ENCODE measurements around the gene SIGLEC15.
A peak's percentile ranks its signal among the peaks of the same experiment; 100 is the strongest.

SIGLEC15 gene

DNA sequence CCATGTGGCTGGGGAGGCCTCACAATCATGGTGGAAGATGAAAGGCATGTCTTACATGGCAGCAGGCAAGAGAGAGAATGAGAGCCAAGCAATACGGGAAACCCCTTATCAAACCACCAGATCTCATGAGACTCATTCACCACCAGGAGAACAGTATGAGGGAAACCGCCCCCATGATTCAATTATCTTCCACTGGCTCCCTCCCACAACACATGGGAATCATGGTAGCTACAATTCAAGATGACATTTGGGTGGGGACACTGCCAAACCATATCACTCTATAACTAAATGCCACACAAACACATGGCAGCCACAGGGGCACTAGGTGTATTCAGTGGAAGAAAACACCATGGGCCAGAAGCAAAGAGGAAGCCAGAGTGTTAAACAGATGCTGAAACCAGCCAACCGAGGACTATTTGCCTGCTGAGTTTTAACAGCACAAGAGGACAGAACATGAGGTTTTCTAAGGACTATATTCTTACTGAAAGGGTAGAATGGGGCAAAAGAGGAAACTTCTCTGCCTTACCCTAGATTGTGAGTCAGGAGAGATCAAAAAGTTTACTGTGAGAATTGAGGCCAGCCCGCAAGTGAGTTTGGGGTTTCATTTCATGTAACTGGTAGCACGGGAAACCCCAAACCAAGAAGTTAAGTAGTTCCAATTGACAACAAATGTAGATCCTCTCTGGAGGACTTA lies 49.2 kb downstream of the SIGLEC15 start:
- TF ChIP-seq, protein P1, sequence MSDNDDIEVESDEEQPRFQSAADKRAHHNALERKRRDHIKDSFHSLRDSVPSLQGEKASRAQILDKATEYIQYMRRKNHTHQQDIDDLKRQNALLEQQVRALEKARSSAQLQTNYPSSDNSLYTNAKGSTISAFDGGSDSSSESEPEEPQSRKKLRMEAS (IDR thresholded peaks at IDR 0.05; ENCODE audit: low read depth, low read length): no peak
- TF ChIP-seq POLR2A (IDR thresholded peaks at IDR 0.05; ENCODE audit: extremely low read depth, insufficient read length) (no peak), MYC (IDR thresholded peaks at IDR 0.05; ENCODE audit: low read depth, low read length) (no peak)
- TF ChIP-seq, protein P2, sequence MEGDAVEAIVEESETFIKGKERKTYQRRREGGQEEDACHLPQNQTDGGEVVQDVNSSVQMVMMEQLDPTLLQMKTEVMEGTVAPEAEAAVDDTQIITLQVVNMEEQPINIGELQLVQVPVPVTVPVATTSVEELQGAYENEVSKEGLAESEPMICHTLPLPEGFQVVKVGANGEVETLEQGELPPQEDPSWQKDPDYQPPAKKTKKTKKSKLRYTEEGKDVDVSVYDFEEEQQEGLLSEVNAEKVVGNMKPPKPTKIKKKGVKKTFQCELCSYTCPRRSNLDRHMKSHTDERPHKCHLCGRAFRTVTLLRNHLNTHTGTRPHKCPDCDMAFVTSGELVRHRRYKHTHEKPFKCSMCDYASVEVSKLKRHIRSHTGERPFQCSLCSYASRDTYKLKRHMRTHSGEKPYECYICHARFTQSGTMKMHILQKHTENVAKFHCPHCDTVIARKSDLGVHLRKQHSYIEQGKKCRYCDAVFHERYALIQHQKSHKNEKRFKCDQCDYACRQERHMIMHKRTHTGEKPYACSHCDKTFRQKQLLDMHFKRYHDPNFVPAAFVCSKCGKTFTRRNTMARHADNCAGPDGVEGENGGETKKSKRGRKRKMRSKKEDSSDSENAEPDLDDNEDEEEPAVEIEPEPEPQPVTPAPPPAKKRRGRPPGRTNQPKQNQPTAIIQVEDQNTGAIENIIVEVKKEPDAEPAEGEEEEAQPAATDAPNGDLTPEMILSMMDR (IDR thresholded peaks at IDR 0.05; ENCODE audit: low read depth, low read length): no peak
- peak; percentile 8 for DNase-seq (ENCODE audit: low read depth)
- H3K4me3 ChIP-seq (ENCODE audit: low read depth, low read length): no peak overlapping the region

DNA sequence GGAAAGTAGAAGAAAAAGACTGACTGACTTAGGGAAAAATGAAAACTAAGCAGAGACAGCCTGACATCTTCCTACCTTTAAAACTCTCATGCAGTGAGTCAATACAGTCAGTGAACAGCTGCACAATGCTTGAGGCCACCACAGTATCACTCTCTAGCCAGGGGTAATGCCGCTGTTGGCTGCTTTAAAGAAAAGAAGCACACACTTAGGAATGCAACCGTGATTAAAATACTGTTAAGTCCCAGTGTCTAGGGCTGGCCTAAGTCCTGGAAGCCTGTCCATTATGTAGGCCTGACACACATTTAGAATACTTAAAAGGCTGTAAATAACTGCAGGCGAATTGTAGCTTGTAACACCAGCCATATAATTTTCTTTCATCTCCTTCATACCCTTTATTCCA lies 50.7 kb downstream of the SIGLEC15 start:
- no peak for DNase-seq (ENCODE audit: low read depth)
- no peak overlapping the region for H3K4me3 ChIP-seq (ENCODE audit: low read depth, low read length)
- TF ChIP-seq POLR2A (IDR thresholded peaks at IDR 0.05; ENCODE audit: extremely low read depth, insufficient read length): no peak
- TF ChIP-seq, protein P1 (IDR thresholded peaks at IDR 0.05; ENCODE audit: low read depth, low read length): no peak
- TF ChIP-seq, protein P2 (IDR thresholded peaks at IDR 0.05; ENCODE audit: low read depth, low read length): no peak
- no peak for TF ChIP-seq MYC (IDR thresholded peaks at IDR 0.05; ENCODE audit: low read depth, low read length)

DNA sequence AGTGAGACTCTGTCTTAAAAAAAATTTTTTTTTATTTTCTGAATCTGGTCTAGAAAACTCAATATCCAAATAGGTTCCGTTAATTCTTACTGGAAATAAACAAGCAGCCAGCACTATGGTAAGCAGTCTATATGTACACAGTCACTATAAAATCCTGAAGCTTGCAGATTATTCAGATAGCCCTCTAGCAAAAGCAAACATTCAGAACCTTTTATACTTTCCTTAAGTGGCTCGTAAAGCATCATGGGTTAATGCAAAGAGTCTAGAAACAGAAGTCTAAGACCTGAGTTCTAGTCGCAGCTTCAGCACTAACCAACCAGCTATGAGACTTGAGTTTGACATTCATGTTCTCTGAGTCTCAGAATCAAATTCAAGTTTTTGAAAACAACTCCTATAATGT lies 51.9 kb downstream of the SIGLEC15 start:
- no peak for DNase-seq (ENCODE audit: low read depth)
- no peak overlapping the region for H3K4me3 ChIP-seq (ENCODE audit: low read depth, low read length)
- TF ChIP-seq POLR2A (IDR thresholded peaks at IDR 0.05; ENCODE audit: extremely low read depth, insufficient read length) (no peak), MYC (IDR thresholded peaks at IDR 0.05; ENCODE audit: low read depth, low read length) (no peak)
- TF ChIP-seq, protein P2 (IDR thresholded peaks at IDR 0.05; ENCODE audit: low read depth, low read length): no peak
- TF ChIP-seq, protein P1 (IDR thresholded peaks at IDR 0.05; ENCODE audit: low read depth, low read length): no peak

DNA sequence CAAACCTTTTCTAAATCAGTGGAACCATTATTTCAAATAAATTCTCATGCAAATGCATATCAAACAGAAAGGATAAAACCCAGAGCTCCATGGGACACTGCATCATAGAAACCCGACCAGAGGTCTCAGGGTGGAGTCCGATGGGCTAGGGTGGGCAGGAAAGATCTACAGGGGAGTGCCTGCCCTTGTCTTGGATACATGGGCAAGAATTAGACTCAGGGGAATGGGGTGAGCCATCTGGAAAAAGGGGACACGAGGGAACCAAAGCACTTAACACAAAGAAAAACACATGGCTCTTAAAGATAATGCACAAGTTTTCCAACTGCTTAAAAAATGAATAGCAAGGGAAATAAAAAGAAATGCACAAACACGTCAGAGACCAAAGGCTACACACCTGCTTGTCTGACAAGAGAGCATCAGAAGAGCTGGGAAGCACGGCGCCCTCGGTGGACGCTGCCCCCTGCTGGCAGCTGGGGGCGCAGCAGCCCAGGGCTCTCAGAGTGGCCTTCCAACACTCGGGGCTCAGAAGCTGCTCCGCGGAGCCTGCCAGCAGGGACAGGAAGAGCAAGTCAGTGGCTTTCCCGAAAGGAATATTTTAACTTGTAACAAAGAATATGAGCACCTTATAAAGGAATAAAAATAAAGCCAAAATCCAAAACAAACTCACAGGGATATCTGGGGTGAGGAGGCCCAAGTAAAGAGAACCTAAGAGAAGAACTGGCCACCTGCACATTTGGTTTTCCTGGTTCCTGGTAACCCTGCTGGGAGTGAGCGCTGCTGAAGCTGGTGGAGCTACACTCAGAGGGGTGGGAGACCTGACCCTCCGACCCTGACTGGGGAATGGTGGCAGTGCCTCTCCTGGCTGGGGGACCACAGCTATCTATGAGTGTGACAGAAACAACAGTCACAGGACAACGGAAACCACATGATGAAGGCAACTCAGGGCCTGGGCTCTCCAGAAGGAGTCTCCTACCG lies 54.5 kb downstream of the SIGLEC15 start:
- peak; percentile 62 for DNase-seq (ENCODE audit: low read depth)
- TF ChIP-seq, protein P2 (IDR thresholded peaks at IDR 0.05; ENCODE audit: low read depth, low read length): peak; percentile 97
- TF ChIP-seq, protein P1 (IDR thresholded peaks at IDR 0.05; ENCODE audit: low read depth, low read length): no peak
- H3K4me3 ChIP-seq (ENCODE audit: low read depth, low read length): no peak overlapping the region

DNA sequence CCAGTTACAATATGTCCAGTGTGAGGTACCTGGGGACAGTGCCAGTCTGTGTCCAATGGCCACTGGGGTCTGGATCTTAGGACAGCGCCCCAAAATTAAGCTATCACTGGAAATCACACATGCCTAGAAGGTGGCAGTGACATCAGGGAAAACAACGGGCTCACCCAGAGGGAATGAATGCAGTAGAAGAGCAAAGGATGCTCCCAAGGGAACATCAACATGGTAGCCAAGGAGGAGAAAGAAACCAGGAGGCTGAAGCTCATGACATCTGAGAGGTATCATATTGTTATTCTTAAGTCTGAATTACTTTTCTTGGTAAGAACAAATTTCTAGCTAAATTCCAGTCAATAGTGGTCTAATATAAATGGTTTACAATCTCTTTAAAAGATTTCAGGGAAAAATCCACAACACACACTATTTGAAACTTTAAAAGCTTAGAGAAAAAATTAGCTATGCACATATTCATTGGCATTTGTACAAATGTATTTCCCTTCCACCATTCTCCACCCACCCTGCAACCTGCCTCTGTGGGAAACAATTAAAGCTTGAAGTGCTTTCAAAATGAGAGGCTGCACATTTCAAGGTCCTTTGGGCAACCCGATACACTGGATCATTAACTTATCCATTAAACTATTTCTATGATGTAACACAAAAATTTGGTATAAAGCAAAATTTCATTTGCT lies 55.5 kb downstream of the SIGLEC15 start:
- TF ChIP-seq MYC (IDR thresholded peaks at IDR 0.05; ENCODE audit: low read depth, low read length) (no peak), POLR2A (IDR thresholded peaks at IDR 0.05; ENCODE audit: extremely low read depth, insufficient read length) (no peak)
- TF ChIP-seq, protein P2 (IDR thresholded peaks at IDR 0.05; ENCODE audit: low read depth, low read length): no peak
- TF ChIP-seq, protein P1 (IDR thresholded peaks at IDR 0.05; ENCODE audit: low read depth, low read length): no peak
- no peak overlapping the region for H3K4me3 ChIP-seq (ENCODE audit: low read depth, low read length)
- DNase-seq (ENCODE audit: low read depth): no peak

Measured in NB4 (cell line).